H1 (cell line): ENCODE results near the gene EFHB. TPM values are rescaled to one million over a fixed set of nuclear protein-coding genes. Genes with fewer than 3 reads are reported as not detected.

ENCODE experiments used
- POLR2AphosphoS5 ChIP-seq: IDR thresholded peaks from 2 replicates; pipeline ENCODE4 v1.6.1; 2011; ENCODE audit warnings: low read depth, low read length
- SP1 ChIP-seq: IDR thresholded peaks from 2 replicates; pipeline ENCODE4 v1.6.1; 2011; ENCODE audit warnings: low read depth, low read length
- polyA plus RNA-seq, 7 experiments: library from polyadenylated mRNA; depleted of rRNA in 3 of 7; stranded (reverse) in 5 of 7; unstranded in 2 of 7; fragments of >200 nt in 5 of 7; fragments of 200-250 nt in 2 of 7; gene quantifications; 1 replicate in 5 of 7; 2 replicates in 1 of 7; 4 replicates in 1 of 7; pipeline versions ENCODE4 v1.2.1 to v1.2.3, GENCODE V29; 2011 to 2013; ENCODE audit warnings: missing spikeins in 2 of 7, mixed read lengths in 2 of 7
- total RNA-seq: library from RNA; stranded (reverse); fragmentation: NEBNext Ultra II Directional; extraction: Animal tissue kit (Norgen Biotek cat#: 25700); gene quantifications from 2 replicates; pipeline ENCODE4 v1.2.1, GENCODE V29; 2021
- TF ChIP-seq, protein P1 (sequence below), 3 experiments: IDR thresholded peaks; 1 replicate in 2 of 3; 2 replicates in 1 of 3; pipeline versions ENCODE4 v1.5.1 to v1.6.1; 2011; ENCODE audit warnings: low read length in 3 of 3, mild to moderate bottlenecking in 3 of 3, inconsistent platforms in 2 of 3, low read depth in 1 of 3, moderate library complexity in 1 of 3; ENCODE audit not compliant: insufficient read depth in 1 of 3; ENCODE audit errors: control extremely low read depth in 1 of 3

The EFHB gene
- total and polyA plus RNA-seq, 2 of the 8 experiments (the other 6 are each of a cell fraction or from before 2014, with no cell fraction given): 0.12 to 1.3 TPM

DNA sequence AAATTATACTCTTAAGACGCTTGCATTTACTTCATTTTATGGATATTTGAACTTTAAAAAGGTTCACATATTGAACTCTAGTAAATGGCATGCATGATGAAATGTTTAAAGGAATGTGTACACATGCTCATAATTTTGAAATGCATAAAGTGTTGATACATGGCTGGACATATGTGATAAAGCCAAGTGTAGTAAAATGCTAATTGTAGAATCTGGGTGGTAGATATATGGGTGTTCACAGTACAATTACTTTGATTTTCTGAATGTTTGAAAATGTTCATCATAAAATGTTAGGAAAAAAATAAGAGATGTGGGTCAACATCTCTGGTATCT lies 4.2 kb upstream of the EFHB start (continued):
- TF ChIP-seq, protein P1, sequence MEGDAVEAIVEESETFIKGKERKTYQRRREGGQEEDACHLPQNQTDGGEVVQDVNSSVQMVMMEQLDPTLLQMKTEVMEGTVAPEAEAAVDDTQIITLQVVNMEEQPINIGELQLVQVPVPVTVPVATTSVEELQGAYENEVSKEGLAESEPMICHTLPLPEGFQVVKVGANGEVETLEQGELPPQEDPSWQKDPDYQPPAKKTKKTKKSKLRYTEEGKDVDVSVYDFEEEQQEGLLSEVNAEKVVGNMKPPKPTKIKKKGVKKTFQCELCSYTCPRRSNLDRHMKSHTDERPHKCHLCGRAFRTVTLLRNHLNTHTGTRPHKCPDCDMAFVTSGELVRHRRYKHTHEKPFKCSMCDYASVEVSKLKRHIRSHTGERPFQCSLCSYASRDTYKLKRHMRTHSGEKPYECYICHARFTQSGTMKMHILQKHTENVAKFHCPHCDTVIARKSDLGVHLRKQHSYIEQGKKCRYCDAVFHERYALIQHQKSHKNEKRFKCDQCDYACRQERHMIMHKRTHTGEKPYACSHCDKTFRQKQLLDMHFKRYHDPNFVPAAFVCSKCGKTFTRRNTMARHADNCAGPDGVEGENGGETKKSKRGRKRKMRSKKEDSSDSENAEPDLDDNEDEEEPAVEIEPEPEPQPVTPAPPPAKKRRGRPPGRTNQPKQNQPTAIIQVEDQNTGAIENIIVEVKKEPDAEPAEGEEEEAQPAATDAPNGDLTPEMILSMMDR (IDR thresholded peaks at IDR 0.05; ENCODE audit: control extremely low read depth in 1 of 3, insufficient read depth in 1 of 3, low read depth in 1 of 3, low read length in 3 of 3): no peak
- TF ChIP-seq SP1: no peak
- no peak for TF ChIP-seq POLR2AphosphoS5
